ENCODE data around the gene RABIF. TPM values are rescaled to one million over a fixed set of nuclear protein-coding genes. Genes with fewer than 3 reads are reported as not detected.

RABIF gene
- total and polyA plus RNA-seq, 10 of the 15 experiments (the other 5 are each of a cell fraction or from before 2014, with no cell fraction given): 4.7 to 18.2 (median 8.8) TPM

- TF ChIP-seq E2F8 (IDR thresholded peaks at IDR 0.05; ENCODE audit: low read depth, partially characterized antibody) (no peak), ZBED1 (IDR thresholded peaks at IDR 0.05; ENCODE audit: borderline replicate concordance) (no peak), SMAD5 (IDR thresholded peaks at IDR 0.05; ENCODE audit: low read depth) (no peak), ESRRA (IDR thresholded peaks at IDR 0.05; ENCODE audit: low read length) (no peak), NR2C1 (IDR thresholded peaks at IDR 0.05) (no peak)
Measured at GRCh38 chr1:202879128-202879527, 9.8 kb downstream of the RABIF start (continued).

- 45% methylated on average over 3 of the region's 4 CpGs for WGBS (ENCODE audit: insufficient coverage, insufficient replicate concordance, low lambda C conversion rate, missing lambda C conversion rate)
- no peak for ATAC-seq
- Histone ChIP-seq H2AFZ (ENCODE audit: control insufficient read depth, low read depth, low read length) (no peak overlapping the region), H3K79me2 (ENCODE audit: control insufficient read depth, insufficient read depth, low read length) (no peaks in the 10 kb centered on the region), H3K27ac (ENCODE audit: control insufficient read depth, insufficient read depth) (no peak overlapping the region), H3K4me3 (no peak overlapping the region), H4K20me1 (ENCODE audit: control insufficient read depth, insufficient read depth) (no peaks in the 10 kb centered on the region), H3K9ac (ENCODE audit: control insufficient read depth, insufficient read depth, low read length) (no peak overlapping the region), H3K27me3 (replicated peaks in 1 of 2; ENCODE audit: control insufficient read depth in 2 of 2, insufficient read depth in 2 of 2, low read length in 1 of 2) (no peaks in the 10 kb centered on the region), H3K4me1 (ENCODE audit: control insufficient read depth, insufficient read depth, low read length) (no peaks in the 10 kb centered on the region), H3K4me2 (ENCODE audit: control insufficient read depth, insufficient read depth) (no peak overlapping the region), H3K36me3 (ENCODE audit: control insufficient read depth in 2 of 2, insufficient read depth in 2 of 2, low read length in 1 of 2) (no peaks in the 10 kb centered on the region; a peak in 1 of 4 replicates), H3K9me3 (replicated peaks; ENCODE audit: control insufficient read depth, insufficient read depth, low read length) (no peaks in the 10 kb centered on the region)
- ChIA-PET RAD21 (ENCODE audit: unreplicated experiment) (no interaction called here), CTCF (no interaction called here), SMC1A (ENCODE audit: uncharacterized antibody, unreplicated experiment) (no interaction called here), POLR2A (no interaction called here)
- intact Hi-C loops (cut with micrococcal nuclease; ENCODE audit: unreplicated experiment) (no loop called here), in situ Hi-C loops (cut with MboI) (no loop called here)
- DNase-seq (ENCODE audit: low read depth, low spot score): no peak
- no peak for FAIRE-seq
- TF ChIP-seq RAD21 (IDR thresholded peaks at IDR 0.05; ENCODE audit: insufficient read depth, low read depth, low read length) (no peak), YBX1 (IDR thresholded peaks at IDR 0.05) (no peak), ASH2L (IDR thresholded peaks at IDR 0.05; ENCODE audit: borderline replicate concordance, low read depth) (no peak), ZBED1 (IDR thresholded peaks at IDR 0.05; ENCODE audit: borderline replicate concordance) (no peak), YY1 (IDR thresholded peaks at IDR 0.05; ENCODE audit: low read depth, low read length) (no peak), RELB (IDR thresholded peaks at IDR 0.05; ENCODE audit: low read depth) (no peak), FOS (IDR thresholded peaks at IDR 0.05; ENCODE audit: borderline replicate concordance, extremely low read depth, insufficient read length) (no peak)
- no TSS peak for BruUV-seq (replicated peaks)
Measured at GRCh38 chr1:202873026-202873425, 15.9 kb downstream of the RABIF start.

Measured in GM12878 (cell line).